OCI-LY7 (cell line): ENCODE measurements around the gene GFY. TPM values are rescaled to one million over a fixed set of nuclear protein-coding genes. Genes with fewer than 3 reads are reported as not detected.
A peak's percentile ranks its signal among the peaks of the same experiment; 100 is the strongest.

Experiments used
- BruUV-seq: library from RNA; stranded (reverse); fragments of 400-500 nt; replicated peaks from 2 replicates; lab custom pipeline; 2021; lab: Mats Ljungman, UMichigan
- CTCF ChIA-PET: fragments of 300-600 bp; sonication (Branson Sonifier 250); formaldehyde crosslinking; loops from one replicate; lab custom pipeline; 2022; ENCODE audit warnings: antibody characterized with exemption; ENCODE audit not compliant: unreplicated experiment; lab: Charles Lee
- POLR2A ChIA-PET: fragments of 300-600 bp; sonication (Branson Sonifier 250); formaldehyde crosslinking; loops from one replicate; lab custom pipeline; 2022; ENCODE audit warnings: antibody characterized with exemption; lab: Charles Lee
- DNase-seq: peaks from one replicate; pipeline ENCODE4 v3.0.0-alpha.2; 2015; ENCODE audit warnings: low spot score
- H2AFZ ChIP-seq: fragments of 200-600 bp; sonication (generic), shearing (Covaris generic); 2 replicates; pipeline ENCODE4 v1.6.1; 2014; ENCODE audit warnings: mild to moderate bottlenecking, antibody characterized with exemption, low read length, moderate library complexity
- H3K27ac ChIP-seq: fragments of 200-600 bp; sonication (generic); 2 replicates; pipeline ENCODE4 v1.5.1; 2014; ENCODE audit warnings: mixed run types, low read depth, mild to moderate bottlenecking, moderate library complexity, low read length, inconsistent platforms; ENCODE audit not compliant: poor library complexity, severe bottlenecking
- H3K36me3 ChIP-seq: fragments of 200-600 bp; sonication (generic); 2 replicates; pipeline ENCODE4 v1.6.1; 2014; ENCODE audit warnings: mild to moderate bottlenecking, antibody characterized with exemption, low read length, moderate library complexity, mixed read lengths; ENCODE audit not compliant: insufficient read depth
- H3K4me1 ChIP-seq: fragments of 200-600 bp; sonication (generic); 2 replicates; pipeline ENCODE4 v1.5.1; 2014; ENCODE audit warnings: mild to moderate bottlenecking, low read length; ENCODE audit not compliant: insufficient read depth, poor library complexity, severe bottlenecking
- H3K4me2 ChIP-seq: fragments of 200-600 bp; sonication (generic); 2 replicates; pipeline ENCODE4 v1.6.1; 2014; ENCODE audit warnings: mild to moderate bottlenecking, low read length
- H3K4me3 ChIP-seq: fragments of 200-600 bp; sonication (generic); 2 replicates; pipeline ENCODE4 v1.5.1; 2014; ENCODE audit warnings: mild to moderate bottlenecking, low read depth, low read length; ENCODE audit not compliant: poor library complexity, severe bottlenecking
- H3K79me2 ChIP-seq: fragments of 200-600 bp; sonication (generic); 2 replicates; pipeline ENCODE4 v1.6.1; 2016; ENCODE audit warnings: low read depth, mild to moderate bottlenecking, low read length, moderate library complexity, mixed read lengths; ENCODE audit not compliant: insufficient read depth
- H3K9me2 ChIP-seq: fragments of 200-600 bp; sonication (generic); 2 replicates; pipeline ENCODE4 v1.6.1; 2016; ENCODE audit warnings: mild to moderate bottlenecking, low read length, mixed read lengths; ENCODE audit not compliant: insufficient read depth
- H3K9me3 ChIP-seq: fragments of 200-600 bp; sonication (generic); 2 replicates; pipeline ENCODE4 v1.6.1; 2014; ENCODE audit warnings: mild to moderate bottlenecking, mixed run types, low read length, mixed read lengths
- H4K20me1 ChIP-seq: fragments of 200-600 bp; sonication (generic); 2 replicates; pipeline ENCODE4 v1.6.1; 2014; ENCODE audit warnings: mild to moderate bottlenecking, antibody characterized with exemption, low read length, moderate library complexity, mixed read lengths; ENCODE audit not compliant: insufficient read depth
- CTCF ChIP-seq: fragments of 200-600 bp; sonication (generic); conservative IDR thresholded peaks from 2 replicates; pipeline ENCODE4 v1.5.1; 2014; ENCODE audit warnings: mild to moderate bottlenecking, antibody characterized with exemption, low read length, moderate library complexity, mixed read lengths
- EZH2phosphoT487 ChIP-seq: fragments of 200-600 bp; sonication (generic); IDR thresholded peaks from 2 replicates; pipeline ENCODE4 v1.6.1; 2018; ENCODE audit warnings: low read depth, borderline replicate concordance, mild to moderate bottlenecking, mixed run types, antibody characterized with exemption, low read length, moderate library complexity, mixed read lengths
- intact Hi-C: fragments of 100-400 bp; cut with micrococcal nuclease; formaldehyde crosslinking; loops from one replicate; pipeline ENCODE4 v1.10.0; 2022; ENCODE audit not compliant: unreplicated experiment
- total RNA-seq, 2 experiments: library from RNA; depleted of rRNA in 1 of 2; stranded (reverse); fragments of >200 nt in 1 of 2; shearing (Covaris generic) in 1 of 2; gene quantifications; 2 replicates each; pipeline ENCODE4 v1.2.3, GENCODE V29; 2014 to 2022

The GFY gene
- total RNA-seq, 2 experiments from 2014 or later: not detected

GRCh38 chr19:49430678-49431329 is 5.6 kb downstream of the GFY start:
- intact Hi-C loops: loop anchor here (1.0 kb wide), 1 partner anchor 39 kb away; no protein-coding TSS in a partner anchor
- peak; percentile 75 for TF ChIP-seq CTCF
- TF ChIP-seq EZH2phosphoT487: no peak
- Histone ChIP-seq H3K9me3 (no peaks in the 10 kb centered on the region), H3K4me3 (no peak overlapping the region), H3K36me3 (no peaks in the 10 kb centered on the region), H3K27ac (no peak overlapping the region), H3K4me1 (peaks cover 41% of the 10 kb centered on the region), H3K4me2 (peak overlapping the region; percentile 5; the same call in 1 of the 2 replicates), H4K20me1 (no peaks in the 10 kb centered on the region), H2AFZ (peak overlapping the region; percentile 22; the same call in 1 of the 2 replicates), H3K79me2 (no peaks in the 10 kb centered on the region), H3K9me2 (no peaks in the 10 kb centered on the region)
- ChIA-PET CTCF (no interaction called here), POLR2A (no interaction called here)
- no TSS peak for BruUV-seq
- DNase-seq: peak; percentile 79

- DNase-seq: no peak
- intact Hi-C loops: no loop called here
- H3K4me2 ChIP-seq: no peak overlapping the region
- H3K9me3 ChIP-seq: no peaks in the 10 kb centered on the region
- H3K4me3 ChIP-seq: no peak overlapping the region
- no peak overlapping the region for H3K27ac ChIP-seq
- no peak overlapping the region for H2AFZ ChIP-seq
- H3K4me1 ChIP-seq: peaks cover 41% of the 10 kb centered on the region
- H4K20me1 ChIP-seq: no peaks in the 10 kb centered on the region
- ChIA-PET POLR2A (no interaction called here), CTCF (interaction anchor here (0.8 kb wide), 1 partner anchor 40 kb away, joined by 5 read pairs; no protein-coding TSS in a partner anchor)
- TF ChIP-seq EZH2phosphoT487: no peak
- no peak for TF ChIP-seq CTCF
- no peaks in the 10 kb centered on the region for H3K36me3 ChIP-seq
- BruUV-seq: no TSS peak
- no peaks in the 10 kb centered on the region for H3K79me2 ChIP-seq
- no peaks in the 10 kb centered on the region for H3K9me2 ChIP-seq
Measured at GRCh38 chr19:49431330-49431749, 6.2 kb downstream of the GFY start.
